HepG2 (cell line): ENCODE measurements around the gene SMAD1. TPM values are rescaled to one million over a fixed set of nuclear protein-coding genes. Genes with fewer than 3 reads are reported as not detected.

ENCODE experiments used
- ATAC-seq: fragments of 200-7000 bp; cut with Tn5 transposase; 3 replicates; pipeline ENCODE4 v1.9.1; 2020; ENCODE audit warnings: mild to moderate bottlenecking, moderate library complexity
- BruUV-seq: library from RNA; stranded (reverse); fragments of 400-500 nt; replicated peaks from 2 replicates; lab custom pipeline; 2021; lab: Mats Ljungman, UMichigan
- CTCF ChIA-PET: fragments of 300-600 bp; formaldehyde crosslinking; extraction: SDS; loops from one replicate; lab custom pipeline; 2021; ENCODE audit warnings: low total read pairs, inconsistent platforms, low intra/inter-chr PET ratio; lab: Yijun Ruan, JAX
- POLR2A ChIA-PET: fragments of 350-600 bp; sonication (Branson Sonifier 250); formaldehyde crosslinking; loops from one replicate; lab custom pipeline; 2020; ENCODE audit warnings: antibody characterized with exemption, inconsistent platforms; lab: Yijun Ruan, JAX
- DNase-seq: peaks from one replicate; pipeline ENCODE4 v3.0.0-alpha.2; 2015; ENCODE audit warnings: low spot score
- FAIRE-seq: peaks from 3 replicates; lab custom pipeline; 2011; peaks lifted over from hg19 to GRCh38; lab: Jason Lieb, UNC
- H2AFZ ChIP-seq: one replicate; pipeline ENCODE4 v1.6.1; 2011; ENCODE audit warnings: low read length, inconsistent platforms
- H3K27ac ChIP-seq: fragments of 300-600 bp; 3 replicates; pipeline ENCODE4 v1.8.0; 2011; ENCODE audit warnings: mixed run types, mild to moderate bottlenecking, mixed read lengths, low read length, inconsistent platforms; ENCODE audit not compliant: insufficient read depth; ENCODE audit errors: extremely low read length
- H3K27me3 ChIP-seq, 2 experiments: fragments of 200-600 bp in 1 of 2; 2 replicates in 1 of 2; 3 replicates in 1 of 2; pipeline versions ENCODE4 v1.6.0 to v1.8.0; 2011; ENCODE audit warnings: low read length in 2 of 2, mild to moderate bottlenecking in 2 of 2, moderate library complexity in 2 of 2, inconsistent platforms in 1 of 2; ENCODE audit not compliant: insufficient read depth in 2 of 2, control insufficient read depth in 1 of 2
- H3K36me3 ChIP-seq, 2 experiments: fragments of 200-600 bp in 1 of 2; replicated peaks in 1 of 2; 2 replicates in 1 of 2; 3 replicates in 1 of 2; pipeline versions ENCODE4 v1.5.1 to v1.8.0; 2011; ENCODE audit warnings: low read length in 2 of 2, inconsistent platforms in 1 of 2; ENCODE audit not compliant: insufficient read depth in 2 of 2, control insufficient read depth in 1 of 2
- H3K4me1 ChIP-seq: 2 replicates; pipeline ENCODE4 v1.5.1; 2012; ENCODE audit warnings: low read length, inconsistent platforms; ENCODE audit not compliant: insufficient read depth
- H3K4me2 ChIP-seq: 2 replicates; pipeline ENCODE4 v1.6.0; 2011; ENCODE audit warnings: low read depth, low read length, inconsistent platforms
- H3K4me3 ChIP-seq, 3 experiments: fragments of 200-600 bp in 1 of 3; sonication (generic), shearing (Covaris generic) in 1 of 3; replicated peaks in 1 of 3; 2 replicates each; pipeline ENCODE4 v1.5.1; 2011 to 2016; ENCODE audit warnings: low read length in 3 of 3, inconsistent platforms in 2 of 3, low read depth in 2 of 3, mild to moderate bottlenecking in 2 of 3, control low read depth in 1 of 3, mixed read lengths in 1 of 3; ENCODE audit not compliant: insufficient read depth in 1 of 3
- H3K79me2 ChIP-seq: one replicate; pipeline ENCODE4 v1.6.1; 2011; ENCODE audit warnings: low read length, inconsistent platforms; ENCODE audit not compliant: insufficient read depth
- H3K9ac ChIP-seq: 2 replicates; pipeline ENCODE4 v1.6.0; 2011; ENCODE audit warnings: mild to moderate bottlenecking, low read depth, low read length, inconsistent platforms; ENCODE audit not compliant: insufficient read depth
- H3K9me3 ChIP-seq: 2 replicates; pipeline ENCODE4 v1.5.1; 2012; ENCODE audit warnings: mild to moderate bottlenecking, low read length
- H4K20me1 ChIP-seq: 2 replicates; pipeline ENCODE4 v1.6.0; 2011; ENCODE audit warnings: inconsistent platforms, mild to moderate bottlenecking, low read length, moderate library complexity; ENCODE audit not compliant: insufficient read depth
- ATF6 ChIP-seq: sonication (generic); formaldehyde crosslinking; conservative IDR thresholded peaks from 2 replicates; pipeline ENCODE4 v1.4.0; 2020; ENCODE audit warnings: missing genetic modification reagents
- FOSL2 ChIP-seq: sonication (generic); formaldehyde crosslinking; IDR thresholded peaks from 2 replicates; pipeline ENCODE4 v1.4.0; 2020; ENCODE audit warnings: missing genetic modification reagents
- HNF1A ChIP-seq, 2 experiments: sonication (generic) in 1 of 2; formaldehyde crosslinking in 1 of 2; IDR thresholded peaks; 2 replicates each; pipeline versions ENCODE4 v1.4.0 to v1.6.1; 2016 to 2020; ENCODE audit warnings: borderline replicate concordance in 1 of 2, low read depth in 1 of 2, mild to moderate bottlenecking in 1 of 2, missing genetic modification reagents in 1 of 2
- KLF9 ChIP-seq: IDR thresholded peaks from 2 replicates; pipeline ENCODE4 v1.6.1; 2016; ENCODE audit warnings: low read depth
- MAX ChIP-seq: IDR thresholded peaks from 2 replicates; pipeline ENCODE4 v1.6.1; 2012; ENCODE audit warnings: inconsistent platforms
- PAWR ChIP-seq: sonication (generic); formaldehyde crosslinking; IDR thresholded peaks from 2 replicates; pipeline ENCODE4 v1.4.0; 2020; ENCODE audit warnings: missing genetic modification reagents, mild to moderate bottlenecking, borderline replicate concordance
- PBX3 ChIP-seq: sonication (generic); formaldehyde crosslinking; IDR thresholded peaks from 2 replicates; pipeline ENCODE4 v1.8.1; 2023; ENCODE audit warnings: missing genetic modification reagents, inconsistent platforms, borderline replicate concordance
- SRSF1 ChIP-seq: fragments of 200-400 bp; formaldehyde crosslinking; optimal IDR thresholded peaks from 2 replicates; pipeline ENCODE3; 2017; ENCODE audit warnings: mild to moderate bottlenecking, low read depth, low read length, moderate library complexity
- TOE1 ChIP-seq: sonication (generic); formaldehyde crosslinking; IDR thresholded peaks from 2 replicates; pipeline ENCODE4 v1.4.0; 2020; ENCODE audit warnings: mild to moderate bottlenecking, missing genetic modification reagents
- ZBTB20 ChIP-seq: sonication (generic); formaldehyde crosslinking; IDR thresholded peaks from 2 replicates; pipeline ENCODE4 v1.8.1; 2023; ENCODE audit warnings: missing genetic modification reagents, low read depth, mild to moderate bottlenecking, borderline replicate concordance
- ZFP37 ChIP-seq: sonication (generic); formaldehyde crosslinking; IDR thresholded peaks from 2 replicates; pipeline ENCODE4 v1.4.0; 2020; ENCODE audit warnings: missing genetic modification reagents, borderline replicate concordance
- ZNF468 ChIP-seq: sonication (generic); formaldehyde crosslinking; IDR thresholded peaks from 2 replicates; pipeline ENCODE4 v1.8.0; 2022; ENCODE audit warnings: mild to moderate bottlenecking, moderate library complexity, missing genetic modification reagents
- WGBS: methylation state at CpG from one replicate; pipeline ENCODE4 v1.1.6; 2017; ENCODE audit warnings: low lambda C conversion rate; 5-methylcytosine and 5-hydroxymethylcytosine counted together
- in situ Hi-C: cut with HindIII; loops from 2 replicates; pipeline ENCODE4 v1.10.0; 2017; ENCODE audit warnings: low pct_unique_long_range_greater_than_20kb; ENCODE audit not compliant: extremely low pct_ligation_motif_present
- intact Hi-C: fragments of 100-400 bp; cut with micrococcal nuclease; formaldehyde crosslinking; loops from one replicate; pipeline ENCODE4 v1.10.0; 2022; ENCODE audit not compliant: unreplicated experiment
- polyA plus RNA-seq, 8 experiments: library from polyadenylated mRNA; depleted of rRNA in 3 of 8; stranded (reverse) in 7 of 8; unstranded in 1 of 8; fragments of >200 nt; fragmentation: Illumina TruSeq in 4 of 8; extraction: Trizol in 4 of 8; gene quantifications; 2 replicates each; pipeline versions ENCODE4 v1.2.1 to v1.2.3, GENCODE V29; 2011 to 2016; ENCODE audit warnings: low read depth in 4 of 8, missing spikeins in 1 of 8, mixed read lengths in 1 of 8; ENCODE audit not compliant: insufficient read depth in 1 of 8
- total RNA-seq, 5 experiments: library from RNA; depleted of rRNA; stranded (reverse); fragments of >200 nt; fragmentation: Illumina TruSeq; extraction: Trizol; gene quantifications; 2 replicates each; pipeline ENCODE4 v1.2.3, GENCODE V29; 2016; ENCODE audit warnings: low read depth in 1 of 5

The SMAD1 gene
- total and polyA plus RNA-seq, 2 of the 13 experiments (the other 11 are each of a cell fraction or from before 2014, with no cell fraction given), result 12.7 to 16.6 TPM

GRCh38 chr4:145523117-145523516 lies 41.5 kb downstream of the SMAD1 start:
- no peak for FAIRE-seq
- Histone ChIP-seq H3K4me3 (no peak overlapping the region), H3K36me3 (no peaks in the 10 kb centered on the region), H3K9ac (no peak overlapping the region), H3K27ac (no peak overlapping the region), H3K4me1 (no peaks in the 10 kb centered on the region), H3K79me2 (no peaks in the 10 kb centered on the region), H3K27me3 (no peaks in the 10 kb centered on the region), H3K4me2 (no peak overlapping the region), H4K20me1 (no peaks in the 10 kb centered on the region), H2AFZ (no peak overlapping the region), H3K9me3 (no peaks in the 10 kb centered on the region)
- no TSS peak for BruUV-seq
- ChIA-PET POLR2A (no interaction called here), CTCF (no interaction called here)
- ATAC-seq, result no peak
- WGBS, result 95% methylated on average over 2 of the region's 2 CpGs
- no peak for DNase-seq
- in situ Hi-C loops (no loop called here), intact Hi-C loops (no loop called here)
- no peak for TF ChIP-seq ZNF468
- TF ChIP-seq ATF6, result no peak
- TF ChIP-seq SRSF1, result no peak
- TF ChIP-seq HNF1A (IDR thresholded peaks at IDR 0.05; ENCODE audit: low read depth), result no peak
- no peak for TF ChIP-seq HNF1A (CRISPR knock-in tag; IDR thresholded peaks at IDR 0.05; ENCODE audit: borderline replicate concordance)
- TF ChIP-seq PBX3, result no peak
- TF ChIP-seq KLF9 (CRISPR knock-in tag), result no peak
- no peak for TF ChIP-seq TOE1 (CRISPR knock-in tag)
- TF ChIP-seq FOSL2 (CRISPR knock-in tag), result no peak
- no peak for TF ChIP-seq MAX
- no peak for TF ChIP-seq PAWR (CRISPR knock-in tag)
- TF ChIP-seq ZFP37 (CRISPR knock-in tag), result no peak
- no peak for TF ChIP-seq ZBTB20 (CRISPR knock-in tag)
